B cell (primary cell): ENCODE results near the gene SH3GL1. TPM values are rescaled to one million over a fixed set of nuclear protein-coding genes. Genes with fewer than 3 reads are reported as not detected.

Source experiments
- ATAC-seq: fragments of 200-7000 bp; cut with Tn5 transposase; one replicate; pipeline ENCODE4 v1.10.0; 2021; ENCODE audit warnings: low read depth, mild to moderate bottlenecking, moderate number of reproducible peaks, moderate library complexity
- CTCF ChIA-PET: fragments of 350-600 bp; sonication (Branson Sonifier 250); formaldehyde crosslinking; loops from one replicate; lab custom pipeline; 2021; ENCODE audit warnings: antibody characterized with exemption, inconsistent platforms; lab: Charles Lee
- POLR2A ChIA-PET: fragments of 350-600 bp; sonication (Branson Sonifier 250); formaldehyde crosslinking; loops from one replicate; lab custom pipeline; 2021; ENCODE audit warnings: antibody characterized with exemption; lab: Charles Lee
- DNase-seq: peaks from one replicate; pipeline ENCODE4 v3.0.0; 2013
- H2AFZ ChIP-seq: 2 replicates; pipeline ENCODE4 v1.6.1; 2012; ENCODE audit warnings: mild to moderate bottlenecking, low read depth, low read length; ENCODE audit not compliant: insufficient read depth, poor library complexity, severe bottlenecking
- H3K27ac ChIP-seq, 2 donors: 1 replicate in 1 of 2; 2 replicates in 1 of 2; pipeline ENCODE4 v1.5.1; 2012 to 2013; ENCODE audit warnings: low read length in 2 of 2, mild to moderate bottlenecking in 2 of 2, moderate library complexity in 1 of 2
- H3K27me3 ChIP-seq, 4 experiments: fragments of 200-600 bp in 1 of 4; sonication (generic) in 1 of 4; replicated peaks in 1 of 4; 1 replicate in 2 of 4; 2 replicates in 2 of 4; pipeline versions ENCODE4 v1.6.1 to v1.7.0; 2013 to 2016; ENCODE audit warnings: low read length in 3 of 4, mild to moderate bottlenecking in 2 of 4, mixed read lengths in 1 of 4, moderate library complexity in 1 of 4; ENCODE audit not compliant: insufficient read depth in 4 of 4, control insufficient read depth in 3 of 4; ENCODE audit errors: control extremely low read depth in 1 of 4
- H3K36me3 ChIP-seq, 2 experiments: replicated peaks in 1 of 2; 1 replicate in 1 of 2; 2 replicates in 1 of 2; pipeline versions ENCODE4 v1.6.1 to v1.7.1; 2013; ENCODE audit warnings: low read length in 1 of 2; ENCODE audit not compliant: insufficient read depth in 2 of 2, control insufficient read depth in 1 of 2; ENCODE audit errors: control extremely low read depth in 1 of 2, extremely low read depth in 1 of 2
- H3K4me1 ChIP-seq, 2 donors: fragments of 200-600 bp in 1 of 2; sonication (generic) in 1 of 2; 1 replicate in 1 of 2; 2 replicates in 1 of 2; pipeline versions ENCODE4 v1.5.1 to v1.6.1; 2013 to 2017; ENCODE audit warnings: low read length in 2 of 2; ENCODE audit not compliant: control insufficient read depth in 2 of 2, insufficient read depth in 2 of 2
- H3K4me2 ChIP-seq: replicated peaks from 2 replicates; pipeline ENCODE3; 2012; ENCODE audit warnings: mild to moderate bottlenecking, low read depth, low read length; ENCODE audit not compliant: poor library complexity, severe bottlenecking
- H3K4me3 ChIP-seq, 5 experiments: fragments of 200-600 bp in 1 of 5; sonication (generic) in 1 of 5; 1 replicate in 3 of 5; 2 replicates in 2 of 5; pipeline versions ENCODE4 v1.5.1 to v1.7.0; 2011 to 2016; ENCODE audit warnings: low read length in 4 of 5, mild to moderate bottlenecking in 4 of 5, low read depth in 2 of 5, control low read depth in 1 of 5, moderate library complexity in 1 of 5; ENCODE audit not compliant: insufficient read depth in 1 of 5; ENCODE audit errors: control extremely low read depth in 1 of 5, extremely low read depth in 1 of 5
- H3K79me2 ChIP-seq: fragments of 200-600 bp; sonication (generic); one replicate; pipeline ENCODE4 v1.6.0; 2016; ENCODE audit warnings: low read length; ENCODE audit not compliant: control insufficient read depth, insufficient read depth
- H3K9ac ChIP-seq: fragments of 200-600 bp; sonication (generic); 2 replicates; pipeline ENCODE4 v1.6.1; 2017; ENCODE audit warnings: mild to moderate bottlenecking, low read length, moderate library complexity
- H3K9me3 ChIP-seq, 3 donors: one replicate each; pipeline versions ENCODE4 v1.6.1 to v1.7.1; 2013; ENCODE audit warnings: low read length in 2 of 3; ENCODE audit not compliant: control insufficient read depth in 2 of 3, insufficient read depth in 1 of 3; ENCODE audit errors: control extremely low read depth in 1 of 3
- H4K20me1 ChIP-seq: 2 replicates; pipeline ENCODE4 v1.6.0; 2012; ENCODE audit warnings: mild to moderate bottlenecking, low read length; ENCODE audit not compliant: insufficient read depth, control insufficient read depth, poor library complexity, severe bottlenecking
- H3K27ac Mint-ChIP-seq: one replicate; pipeline ENCODE4 v1.8.0; 2021; ENCODE audit warnings: mixed read lengths
- H3K27me3 Mint-ChIP-seq: one replicate; pipeline ENCODE4 v1.8.0; 2021; ENCODE audit warnings: mixed read lengths
- H3K4me1 Mint-ChIP-seq: one replicate; pipeline ENCODE4 v1.8.0; 2021; ENCODE audit warnings: mixed read lengths
- H3K4me3 Mint-ChIP-seq: one replicate; pipeline ENCODE4 v1.8.0; 2021; ENCODE audit warnings: mixed read lengths
- H3K9me3 Mint-ChIP-seq: one replicate; pipeline ENCODE4 v1.8.0; 2022; ENCODE audit warnings: mixed read lengths; ENCODE audit not compliant: insufficient read depth
- CTCF ChIP-seq: fragments of 200-600 bp; IDR thresholded peaks from one replicate; pipeline ENCODE4 v1.8.0; 2022; ENCODE audit warnings: antibody characterized with exemption, mild to moderate bottlenecking
- EZH2 ChIP-seq: IDR thresholded peaks from 2 replicates; pipeline ENCODE4 v1.6.1; 2012; ENCODE audit warnings: borderline replicate concordance, low read depth, mild to moderate bottlenecking, moderate library complexity, low read length; ENCODE audit not compliant: insufficient read depth, poor library complexity, severe bottlenecking
- WGBS: methylation state at CpG from one replicate; pipeline ENCODE4 v1.1.5; 2013; ENCODE audit warnings: missing lambda C conversion rate; ENCODE audit not compliant: insufficient coverage; 5-methylcytosine and 5-hydroxymethylcytosine counted together
- intact Hi-C: fragments of 100-400 bp; cut with micrococcal nuclease; formaldehyde crosslinking; loops from one replicate; pipeline ENCODE4 v1.10.0; 2022
- polyA plus RNA-seq: library from polyadenylated mRNA; depleted of rRNA; stranded (reverse); fragments of >200 nt; gene quantifications from 2 replicates; pipeline ENCODE4 v1.2.3, GENCODE V29; 2012
- total RNA-seq, 2 donors: library from RNA; stranded (reverse); fragments of 120-200 nt in 1 of 2; gene quantifications; 1 replicate in 1 of 2; 2 replicates in 1 of 2; pipeline versions ENCODE4 v1.2.3 to v1.2.4, GENCODE V29; 2013 to 2022

SH3GL1 gene
- total and polyA plus RNA-seq, 2 donors (not counting 1 experiment from before 2014, with no cell fraction given) = 37.2 to 42.4 TPM

DNA sequence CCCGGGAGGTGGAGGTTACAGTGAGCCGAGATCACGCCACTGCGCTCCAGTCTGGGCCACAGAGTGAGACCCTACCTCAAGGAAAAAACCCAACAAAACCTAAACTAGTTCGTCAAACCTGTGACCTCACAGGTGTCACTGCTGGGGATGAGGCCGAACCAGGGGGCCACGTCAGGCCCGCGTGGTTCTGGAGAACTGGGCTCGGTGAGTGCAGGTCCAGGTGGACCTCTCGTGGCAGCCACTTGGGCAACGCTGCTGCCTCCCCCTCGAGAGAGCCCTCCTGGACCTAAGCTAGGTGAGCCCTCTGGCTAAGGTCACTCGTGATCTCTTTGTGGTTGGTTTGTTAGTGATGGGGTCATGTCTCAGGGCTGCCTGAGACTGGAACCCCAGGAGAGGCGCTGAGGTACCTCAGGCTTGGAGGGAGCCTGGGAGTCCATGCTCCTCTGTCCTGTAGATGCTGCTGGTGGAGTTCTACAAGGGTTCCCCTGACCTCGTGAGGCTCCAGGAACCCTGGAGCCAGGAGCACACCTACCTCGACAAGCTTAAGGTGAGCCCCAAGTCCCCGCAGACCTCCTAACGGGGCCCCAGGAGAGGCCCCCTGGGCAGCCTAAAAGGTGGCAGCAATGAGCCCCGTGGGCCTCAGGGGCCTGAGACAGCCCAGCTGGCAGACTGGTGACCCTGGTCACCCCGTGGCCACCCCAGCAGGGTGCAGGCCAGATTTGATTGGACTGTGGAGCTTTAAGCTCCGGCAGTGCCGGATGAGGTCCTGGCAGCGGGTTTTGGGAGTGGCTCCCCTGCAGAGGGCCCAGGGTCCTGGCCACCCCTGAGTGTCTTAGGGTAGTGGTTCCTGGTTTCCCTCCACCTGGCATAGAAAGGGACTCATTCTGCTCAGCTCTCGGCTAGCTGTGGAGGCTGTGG is 41.4 kb downstream of the SH3GL1 start:
- Histone ChIP-seq H3K4me3 (no peak overlapping the region), H3K9ac (no peak overlapping the region), H3K4me2 (no peak overlapping the region), H3K79me2 (no peaks in the 10 kb centered on the region), H3K4me1 (no peaks in the 10 kb centered on the region), H3K27ac (no peak overlapping the region), H2AFZ (no peak overlapping the region), H3K36me3 (peaks cover 0 to 51% of the 10 kb centered on the region in 2 experiments), H3K9me3 (no peaks in the 10 kb centered on the region), H3K27me3 (no peaks in the 10 kb centered on the region), H4K20me1 (no peaks in the 10 kb centered on the region)
- no peak for DNase-seq
- intact Hi-C loops = no loop called here
- Mint-ChIP-seq H3K27ac (no peak overlapping the region), H3K4me3 (no peak overlapping the region), H3K27me3 (no peaks in the 10 kb centered on the region), H3K4me1 (no peaks in the 10 kb centered on the region), H3K9me3 (no peaks in the 10 kb centered on the region)
- WGBS = 95% methylated on average over 24 of the region's 25 CpGs
- CTCF ChIA-PET = no interaction called here
- POLR2A ChIA-PET = interaction anchor here (0.7 kb wide), 1 partner anchor 276 kb away, joined by 3 read pairs; no protein-coding TSS in a partner anchor
- no peak for ATAC-seq
- TF ChIP-seq EZH2 (no peak), CTCF (no peak)

GRCh38 chr19:4357921-4358326 is 42.4 kb downstream of the SH3GL1 start:
- H3K4me3 Mint-ChIP-seq = no peak overlapping the region
- Histone ChIP-seq H3K79me2 (no peaks in the 10 kb centered on the region), H3K27me3 (no peaks in the 10 kb centered on the region), H3K27ac (no peak overlapping the region), H3K4me3 (no peak overlapping the region), H3K36me3 (peaks cover 0 to 41% of the 10 kb centered on the region in 2 experiments), H3K4me2 (no peak overlapping the region), H3K9me3 (no peaks in the 10 kb centered on the region), H3K9ac (no peak overlapping the region), H4K20me1 (no peaks in the 10 kb centered on the region), H3K4me1 (peaks cover 0 to under 1% of the 10 kb centered on the region in 2 donors), H2AFZ (no peak overlapping the region)
- WGBS = 97% methylated on average over 13 of the region's 16 CpGs
- no peaks in the 10 kb centered on the region for H3K27me3 Mint-ChIP-seq
- TF ChIP-seq CTCF = no peak
- TF ChIP-seq EZH2 = no peak
- H3K27ac Mint-ChIP-seq = no peak overlapping the region
- POLR2A ChIA-PET = no interaction called here
- no peaks in the 10 kb centered on the region for H3K4me1 Mint-ChIP-seq
- intact Hi-C loops = no loop called here
- DNase-seq = no peak
- H3K9me3 Mint-ChIP-seq = no peaks in the 10 kb centered on the region
- CTCF ChIA-PET = interaction anchor here (1.3 kb wide), 1 partner anchor 9 kb away, joined by 3 read pairs; no protein-coding TSS in a partner anchor
- ATAC-seq = no peak
